ENCODE data around the gene OR51A7.

Gene OR51A7

DNA sequence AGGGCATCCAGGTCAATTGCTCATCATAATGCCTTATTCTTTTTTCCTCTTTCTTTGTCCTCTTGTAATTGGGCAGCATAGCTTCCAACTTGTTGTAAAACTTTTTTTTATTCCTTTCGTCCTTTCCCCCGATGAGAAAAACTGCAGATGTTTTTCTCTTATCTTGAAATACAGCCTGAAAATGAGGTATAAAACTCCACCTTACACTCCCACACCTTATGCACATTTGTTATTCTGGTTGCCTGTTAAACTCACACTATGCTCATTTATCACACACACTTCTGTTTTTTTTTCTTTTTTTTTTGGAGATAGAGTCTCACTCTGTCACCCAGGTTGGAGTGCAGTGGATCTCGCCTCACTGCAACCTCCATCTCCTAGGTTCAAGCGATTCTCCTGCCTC lies 53.8 kb downstream of the OR51A7 start:
- no peak for DNase-seq
